ENCODE measurements around the gene STMN1.

- TF ChIP-seq, protein P1, sequence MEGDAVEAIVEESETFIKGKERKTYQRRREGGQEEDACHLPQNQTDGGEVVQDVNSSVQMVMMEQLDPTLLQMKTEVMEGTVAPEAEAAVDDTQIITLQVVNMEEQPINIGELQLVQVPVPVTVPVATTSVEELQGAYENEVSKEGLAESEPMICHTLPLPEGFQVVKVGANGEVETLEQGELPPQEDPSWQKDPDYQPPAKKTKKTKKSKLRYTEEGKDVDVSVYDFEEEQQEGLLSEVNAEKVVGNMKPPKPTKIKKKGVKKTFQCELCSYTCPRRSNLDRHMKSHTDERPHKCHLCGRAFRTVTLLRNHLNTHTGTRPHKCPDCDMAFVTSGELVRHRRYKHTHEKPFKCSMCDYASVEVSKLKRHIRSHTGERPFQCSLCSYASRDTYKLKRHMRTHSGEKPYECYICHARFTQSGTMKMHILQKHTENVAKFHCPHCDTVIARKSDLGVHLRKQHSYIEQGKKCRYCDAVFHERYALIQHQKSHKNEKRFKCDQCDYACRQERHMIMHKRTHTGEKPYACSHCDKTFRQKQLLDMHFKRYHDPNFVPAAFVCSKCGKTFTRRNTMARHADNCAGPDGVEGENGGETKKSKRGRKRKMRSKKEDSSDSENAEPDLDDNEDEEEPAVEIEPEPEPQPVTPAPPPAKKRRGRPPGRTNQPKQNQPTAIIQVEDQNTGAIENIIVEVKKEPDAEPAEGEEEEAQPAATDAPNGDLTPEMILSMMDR (conservative IDR thresholded peaks at IDR 0.05; ENCODE audit: low read depth, low read length): no peak
- TF ChIP-seq EZH2phosphoT487 (IDR thresholded peaks at IDR 0.05; ENCODE audit: borderline replicate concordance, low read length): no peak
These were observed 1.9 kb upstream of the STMN1 start for GRCh38 chr1:25908161-25908560.

Measured in PC-3 (cell line).